ENCODE results near the gene ATL1.
"Not testable (repeated sequence)": the region's sequence is repeated elsewhere in the genome, so short reads cannot be mapped to it uniquely, and the experiment has no call there.

Gene ATL1

GRCh38 chr14:50533806-50534205 is 26.1 kb upstream of the ATL1 start:
- in situ Hi-C loops (cut with HindIII; ENCODE audit: low sequenced_read_pairs): loop anchor here (25.0 kb wide), 1 partner anchor 197 kb away; no protein-coding TSS in a partner anchor

DNA sequence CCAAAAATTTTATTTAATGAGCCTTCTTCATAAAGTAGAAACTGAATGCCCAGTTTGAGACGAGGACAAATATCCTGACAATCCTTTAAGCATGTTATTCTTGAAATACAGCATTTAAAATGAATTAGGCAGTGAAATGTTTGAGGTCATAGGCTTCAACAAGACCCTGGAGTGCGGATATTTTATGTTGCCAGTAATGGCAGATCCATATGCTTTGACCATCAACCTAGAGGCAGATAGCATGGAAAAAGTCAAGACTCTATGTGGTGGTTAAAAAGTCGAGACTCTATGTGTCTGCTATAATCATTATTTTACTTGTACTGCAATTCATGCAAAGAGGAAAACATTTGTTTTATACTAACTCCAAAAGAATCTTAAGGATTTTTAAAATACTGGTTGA is 25.5 kb upstream of the ATL1 start:
- in situ Hi-C loops (cut with HindIII; ENCODE audit: low sequenced_read_pairs): loop anchor here (25.0 kb wide), 1 partner anchor 197 kb away; no protein-coding TSS in a partner anchor

GRCh38 chr14:50534997-50535396 is 24.9 kb upstream of the ATL1 start:
- in situ Hi-C loops (cut with HindIII; ENCODE audit: low sequenced_read_pairs): loop anchor here (25.0 kb wide), 1 partner anchor 198 kb away; no protein-coding TSS in a partner anchor

DNA sequence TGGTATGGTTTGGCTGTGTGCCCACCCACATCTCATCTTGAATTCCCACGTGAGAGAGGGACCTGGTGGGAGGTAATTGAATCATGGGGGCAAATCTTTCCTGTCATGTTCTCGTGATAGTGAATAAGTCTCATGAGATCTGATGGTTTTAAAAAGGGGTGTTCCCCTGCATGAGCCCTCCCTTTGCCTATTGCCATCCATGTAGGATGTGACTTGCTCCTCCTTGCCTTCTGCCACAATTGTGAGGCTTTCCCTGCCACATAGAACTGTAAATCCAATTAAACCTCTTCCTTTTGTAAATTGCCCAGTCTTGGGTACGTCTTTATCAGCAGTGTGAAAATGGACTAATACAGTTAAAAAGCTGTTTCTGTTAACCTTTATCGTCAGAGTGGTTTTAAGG is 21.9 kb upstream of the ATL1 start:
- in situ Hi-C loops (cut with HindIII; ENCODE audit: low sequenced_read_pairs): loop anchor here (25.0 kb wide), 1 partner anchor 201 kb away; no protein-coding TSS in a partner anchor

DNA sequence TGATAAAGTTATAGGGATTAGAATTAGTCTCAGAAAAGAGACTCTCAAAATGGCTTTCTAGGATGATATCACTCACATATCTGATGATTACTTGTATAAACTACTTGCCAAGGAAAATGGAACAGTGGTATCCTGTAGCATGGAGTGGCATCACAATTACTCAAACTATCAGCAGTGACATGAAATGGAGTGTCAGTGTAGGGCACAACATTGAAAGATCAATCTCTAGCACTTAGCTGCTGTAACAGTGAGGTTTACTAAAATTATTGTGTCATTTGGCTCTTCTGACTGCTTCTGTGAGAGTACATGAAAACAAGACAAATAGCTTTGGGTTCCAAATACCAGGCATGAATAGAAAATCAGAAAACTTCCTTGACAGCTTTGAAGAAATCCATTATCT is 20.9 kb upstream of the ATL1 start:
- in situ Hi-C loops (cut with HindIII; ENCODE audit: low sequenced_read_pairs): loop anchor here (25.0 kb wide), 1 partner anchor 202 kb away; no protein-coding TSS in a partner anchor

GRCh38 chr14:50541159-50541567 is 18.8 kb upstream of the ATL1 start:
- in situ Hi-C loops (cut with HindIII; ENCODE audit: low sequenced_read_pairs): loop anchor here (25.0 kb wide), 1 partner anchor 204 kb away; no protein-coding TSS in a partner anchor

DNA sequence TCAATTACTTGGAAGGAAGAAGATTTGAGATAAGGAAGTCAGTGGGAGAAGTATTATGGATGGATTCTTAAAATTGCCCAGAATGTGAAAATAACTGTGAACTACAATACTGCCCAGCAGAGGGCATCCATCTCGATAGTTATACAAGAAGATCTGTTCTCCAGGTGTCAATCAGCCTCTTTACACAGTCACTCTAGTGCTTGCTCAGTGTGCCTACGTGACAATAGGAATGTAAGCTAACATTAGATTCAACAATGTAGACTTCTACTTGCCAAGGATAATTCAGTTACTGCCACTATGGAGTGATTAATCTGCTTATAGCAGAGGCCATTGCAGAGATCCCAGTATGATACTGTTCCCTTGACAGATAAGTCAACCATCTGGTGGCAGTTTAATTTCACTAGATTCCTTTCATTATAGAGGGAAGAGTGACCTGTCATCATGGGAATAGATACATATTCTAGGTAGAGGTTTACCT is 17.0 kb upstream of the ATL1 start:
- in situ Hi-C loops (cut with HindIII; ENCODE audit: low sequenced_read_pairs): loop anchor here (25.0 kb wide), 1 partner anchor 206 kb away; no protein-coding TSS in a partner anchor

- in situ Hi-C loops (cut with HindIII; ENCODE audit: low sequenced_read_pairs): loop anchor here (25.0 kb wide), 1 partner anchor 208 kb away; no protein-coding TSS in a partner anchor
Measured at GRCh38 chr14:50544911-50545310, 15.0 kb upstream of the ATL1 start.

DNA sequence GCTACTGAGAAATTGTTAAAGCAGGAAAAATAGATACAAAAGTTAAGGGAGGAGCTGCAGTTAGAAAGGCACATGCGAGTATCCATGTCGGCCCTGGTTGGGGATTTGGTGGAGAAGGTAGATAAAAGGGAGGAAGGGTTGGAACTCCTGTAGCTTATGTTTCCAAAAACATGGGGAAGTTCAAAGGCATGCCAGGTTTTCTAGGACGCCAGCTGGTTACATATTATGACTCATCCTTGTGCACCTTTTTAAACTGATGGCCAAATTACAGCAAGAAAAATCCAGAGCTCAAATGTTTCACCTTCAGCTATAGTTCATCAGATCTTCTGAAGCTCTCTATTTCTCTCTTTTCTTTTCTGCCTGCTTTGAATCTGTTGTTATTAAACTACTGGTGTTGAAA is 14.3 kb upstream of the ATL1 start:
- in situ Hi-C loops (cut with HindIII; ENCODE audit: low sequenced_read_pairs): loop anchor here (25.0 kb wide), 1 partner anchor 208 kb away; no protein-coding TSS in a partner anchor

DNA sequence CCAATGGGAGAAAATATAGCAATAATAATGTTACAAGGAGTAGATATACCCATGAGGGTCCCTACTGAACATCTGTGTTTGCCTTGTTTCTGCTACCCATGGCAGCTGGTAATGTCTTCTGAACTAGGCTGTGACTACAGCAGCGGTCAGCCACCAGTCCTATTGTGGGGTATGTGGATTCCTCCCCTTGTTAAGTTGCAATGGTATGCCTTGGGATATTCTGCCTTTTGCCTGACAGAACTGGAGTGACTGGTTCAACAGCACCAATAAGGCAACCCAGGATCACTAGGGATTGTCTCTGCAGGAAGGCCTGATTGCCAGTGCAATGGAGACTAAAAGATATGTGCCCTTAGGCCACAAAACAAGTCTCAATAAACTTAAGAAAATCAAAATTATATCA is 9.7 kb upstream of the ATL1 start:
- in situ Hi-C loops (cut with HindIII; ENCODE audit: low sequenced_read_pairs): no loop called here

GRCh38 chr14:50551877-50552276 is 8.1 kb upstream of the ATL1 start:
- in situ Hi-C loops (cut with HindIII; ENCODE audit: low sequenced_read_pairs): no loop called here

DNA sequence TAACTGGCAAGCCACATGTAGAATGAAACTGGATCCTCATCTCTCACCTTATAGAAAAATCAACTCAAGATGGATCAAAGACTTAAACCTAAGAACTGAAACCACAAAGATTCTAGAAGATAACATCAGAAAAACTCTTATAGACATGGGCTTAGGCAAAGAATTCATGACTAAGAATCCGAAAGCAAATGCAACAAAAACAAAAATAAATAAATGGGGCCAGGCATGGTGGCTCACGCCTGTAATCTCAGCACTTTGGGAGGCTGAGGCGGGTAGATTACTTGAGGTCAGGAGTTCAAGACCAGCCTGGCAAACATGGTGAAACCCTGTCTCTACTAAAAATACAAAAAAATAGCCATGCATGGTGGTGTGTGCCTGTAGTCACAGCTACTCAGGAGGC is 7.1 kb upstream of the ATL1 start:
- in situ Hi-C loops (cut with HindIII; ENCODE audit: low sequenced_read_pairs): not testable (repeated sequence)

DNA sequence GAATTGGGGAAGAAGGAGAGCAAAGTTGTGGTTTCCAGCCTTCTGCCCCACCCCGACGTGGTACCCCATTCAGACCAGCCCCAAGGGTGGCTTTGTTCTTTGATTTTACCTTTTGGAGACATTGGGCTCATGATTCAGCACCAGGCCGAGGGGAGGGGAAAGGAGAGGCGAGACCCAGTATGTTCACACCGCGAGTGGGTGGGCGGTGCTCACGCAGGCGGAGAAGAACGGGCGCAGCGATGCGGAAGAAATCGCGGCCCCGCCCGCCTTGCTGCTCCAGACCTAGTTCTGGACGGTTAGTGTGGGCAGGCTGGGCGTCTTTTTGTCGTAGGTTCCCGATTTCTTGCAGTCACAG is 963 bp downstream of the ATL1 start:
- in situ Hi-C loops (cut with HindIII; ENCODE audit: low sequenced_read_pairs): no loop called here

GRCh38 chr14:50562841-50563240 is 2.9 kb downstream of the ATL1 start:
- in situ Hi-C loops (cut with HindIII; ENCODE audit: low sequenced_read_pairs): no loop called here

- in situ Hi-C loops (cut with HindIII; ENCODE audit: low sequenced_read_pairs): no loop called here
Measured at GRCh38 chr14:50569714-50570274, 9.8 kb downstream of the ATL1 start.

- in situ Hi-C loops (cut with HindIII; ENCODE audit: low sequenced_read_pairs): no loop called here
Measured at GRCh38 chr14:50573862-50574261, 13.9 kb downstream of the ATL1 start.

DNA sequence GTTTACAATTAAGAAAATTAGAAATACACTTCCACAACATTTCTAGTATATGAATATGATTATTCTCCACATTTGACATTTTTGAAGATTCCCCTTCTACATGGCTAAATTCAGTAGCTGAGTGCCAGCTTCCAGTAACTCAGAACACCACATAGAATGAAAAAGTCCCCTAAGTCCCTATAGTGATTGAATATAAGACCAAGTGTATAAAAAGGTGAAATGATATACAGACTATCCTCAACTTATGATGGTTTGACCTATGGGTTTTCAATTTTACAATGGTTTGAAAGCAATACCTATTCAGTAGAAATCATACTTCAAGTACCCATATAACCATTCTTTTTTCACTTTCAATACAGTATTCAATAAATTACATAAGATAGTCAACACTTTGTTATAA is 15.8 kb downstream of the ATL1 start:
- in situ Hi-C loops (cut with HindIII; ENCODE audit: low sequenced_read_pairs): no loop called here

DNA sequence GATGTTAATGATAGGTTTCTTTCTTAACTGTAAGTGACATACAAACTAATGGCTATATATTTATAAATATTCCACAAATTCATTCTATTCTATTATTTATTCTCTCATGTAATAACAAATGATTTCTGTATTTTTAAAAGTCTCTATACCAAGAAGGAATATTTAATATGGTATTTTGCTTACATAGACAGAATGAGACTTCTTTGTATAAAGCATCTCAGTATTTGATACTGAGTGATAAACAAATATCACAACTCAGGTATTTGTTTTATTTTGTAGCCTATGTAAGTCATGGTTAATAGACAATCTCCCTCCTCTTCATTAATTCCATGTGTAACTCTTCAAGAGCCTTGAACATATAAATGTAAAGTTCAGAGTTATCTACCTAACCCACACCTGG is 18.0 kb downstream of the ATL1 start:
- in situ Hi-C loops (cut with HindIII; ENCODE audit: low sequenced_read_pairs): no loop called here

DNA sequence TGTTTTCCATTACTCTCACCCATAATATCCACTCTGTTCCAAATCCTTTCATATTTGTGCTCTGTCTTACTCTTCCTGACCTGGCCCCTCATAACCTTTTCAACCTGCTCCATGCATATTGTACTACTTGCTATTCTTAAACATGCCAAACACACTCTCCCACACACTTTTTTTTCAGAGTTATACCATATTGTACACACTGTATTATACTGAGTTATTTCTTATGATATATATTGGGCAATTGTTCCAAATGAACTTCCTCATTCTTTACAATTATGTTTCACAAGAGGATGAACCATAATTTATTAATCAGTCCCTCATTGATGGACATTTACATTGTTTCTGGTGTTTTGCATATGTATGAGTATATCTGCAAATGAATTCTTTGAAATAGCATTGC is 18.5 kb downstream of the ATL1 start:
- in situ Hi-C loops (cut with HindIII; ENCODE audit: low sequenced_read_pairs): no loop called here

DNA sequence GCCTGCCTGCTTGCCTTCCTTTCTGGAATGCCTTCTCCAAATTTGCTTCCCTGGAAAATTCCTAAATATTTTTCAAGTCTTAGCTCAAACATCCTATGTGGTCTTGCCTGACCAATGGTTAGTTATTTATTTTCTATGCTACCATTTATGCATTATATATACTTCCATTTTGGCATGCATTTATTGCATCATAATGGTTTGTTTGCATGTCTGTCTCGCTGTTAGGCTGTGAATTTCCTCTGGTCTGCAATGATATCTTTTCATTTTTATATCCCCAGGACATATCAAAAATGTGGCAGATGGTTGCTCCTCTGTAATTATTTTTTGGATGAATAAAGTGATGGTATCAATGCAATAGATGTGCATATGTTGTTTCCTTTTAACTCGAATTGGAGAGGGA is 30.5 kb downstream of the ATL1 start:
- in situ Hi-C loops (cut with HindIII; ENCODE audit: low sequenced_read_pairs): no loop called here

- in situ Hi-C loops (cut with HindIII; ENCODE audit: low sequenced_read_pairs): no loop called here
Measured at GRCh38 chr14:50594577-50595316, 34.8 kb downstream of the ATL1 start.

DNA sequence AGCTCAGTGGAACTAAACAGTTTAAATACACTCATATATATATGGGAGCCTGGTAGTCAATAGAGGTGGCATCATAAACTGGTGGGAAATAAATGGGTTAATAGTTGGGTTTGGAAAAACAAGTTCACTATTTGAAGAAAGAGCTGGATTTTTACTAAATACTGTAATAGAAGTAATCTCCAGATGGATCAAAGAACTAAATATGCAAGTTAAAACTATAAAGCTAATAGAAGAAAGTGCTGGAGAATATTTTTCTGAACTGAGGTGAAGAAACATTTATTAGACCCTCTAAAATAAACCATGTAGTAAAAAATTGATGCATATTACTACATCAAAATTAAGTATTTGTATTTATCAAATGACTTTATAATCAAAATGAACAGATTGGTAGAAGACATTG is 38.8 kb downstream of the ATL1 start:
- in situ Hi-C loops (cut with HindIII; ENCODE audit: low sequenced_read_pairs): no loop called here
